Liver (tissue), 9 donors: Measurements from ENCODE around the gene MRPL32. TPM values are rescaled to one million over a fixed set of nuclear protein-coding genes. Genes with fewer than 3 reads are reported as not detected.

Experiments
- DNase-seq: peaks from one replicate; pipeline ENCODE4 v3.0.0-alpha.2; 2017; ENCODE audit warnings: low spot score
- H3K27ac ChIP-seq, 2 donors: one replicate each; pipeline ENCODE4 v1.7.0; 2013; ENCODE audit warnings: inconsistent platforms in 2 of 2, low read length in 2 of 2, control low read depth in 1 of 2, low read depth in 1 of 2, mild to moderate bottlenecking in 1 of 2
- H3K27me3 ChIP-seq, 4 donors: one replicate each; pipeline versions ENCODE4 v1.6.1 to v1.7.0; 2013; ENCODE audit warnings: low read length in 3 of 4, inconsistent platforms in 1 of 4, mild to moderate bottlenecking in 1 of 4, moderate library complexity in 1 of 4; ENCODE audit not compliant: control insufficient read depth in 4 of 4, insufficient read depth in 4 of 4
- H3K36me3 ChIP-seq, 4 donors: one replicate each; pipeline versions ENCODE4 v1.6.1 to v1.7.0; 2013; ENCODE audit warnings: low read length in 3 of 4, mild to moderate bottlenecking in 3 of 4, low read depth in 1 of 4, moderate library complexity in 1 of 4; ENCODE audit not compliant: control insufficient read depth in 4 of 4, insufficient read depth in 3 of 4
- H3K4me1 ChIP-seq, 4 donors: one replicate each; pipeline versions ENCODE4 v1.6.1 to v1.7.0; 2013; ENCODE audit warnings: low read length in 3 of 4, mild to moderate bottlenecking in 3 of 4, moderate library complexity in 1 of 4; ENCODE audit not compliant: control insufficient read depth in 4 of 4, insufficient read depth in 4 of 4
- H3K4me3 ChIP-seq, 3 donors: one replicate each; pipeline versions ENCODE4 v1.6.1 to v1.7.0; 2013; ENCODE audit warnings: low read length in 3 of 3, control low read depth in 1 of 3, low read depth in 1 of 3, mild to moderate bottlenecking in 1 of 3
- H3K9ac ChIP-seq, 2 donors: one replicate each; pipeline ENCODE4 v1.7.0; 2013; ENCODE audit warnings: low read length in 2 of 2, mild to moderate bottlenecking in 2 of 2, moderate library complexity in 2 of 2, control low read depth in 1 of 2, low read depth in 1 of 2
- H3K9me3 ChIP-seq, 4 donors: one replicate each; pipeline versions ENCODE4 v1.6.1 to v1.7.0; 2013; ENCODE audit warnings: low read length in 3 of 4; ENCODE audit not compliant: control insufficient read depth in 4 of 4
- ATF3 ChIP-seq: IDR thresholded peaks from 2 replicates; pipeline ENCODE4 v1.6.1; 2016; ENCODE audit warnings: antibody characterized with exemption
- EGR1 ChIP-seq, 2 donors: IDR thresholded peaks; 2 replicates each; pipeline ENCODE4 v1.6.1; 2016 to 2018; ENCODE audit warnings: antibody characterized with exemption in 2 of 2, low read depth in 2 of 2
- FOXA1 ChIP-seq: IDR thresholded peaks from 2 replicates; pipeline ENCODE4 v1.6.1; 2016; ENCODE audit warnings: antibody characterized with exemption
- GABPA ChIP-seq, 2 donors: IDR thresholded peaks in 1 of 2; conservative IDR thresholded peaks in 1 of 2; 2 replicates each; pipeline ENCODE4 v1.6.1; 2016; ENCODE audit warnings: antibody characterized with exemption in 2 of 2, mild to moderate bottlenecking in 1 of 2, moderate library complexity in 1 of 2
- HNF4G ChIP-seq: IDR thresholded peaks from 2 replicates; pipeline ENCODE4 v1.6.1; 2016; ENCODE audit warnings: antibody characterized with exemption
- JUND ChIP-seq, 2 donors: IDR thresholded peaks; 2 replicates each; pipeline ENCODE4 v1.6.1; 2016; ENCODE audit warnings: antibody characterized with exemption in 2 of 2
- NR2F2 ChIP-seq: IDR thresholded peaks from 2 replicates; pipeline ENCODE4 v1.6.1; 2016; ENCODE audit warnings: antibody characterized with exemption
- RAD21 ChIP-seq, 2 donors: IDR thresholded peaks; 2 replicates each; pipeline ENCODE4 v1.6.1; 2016; ENCODE audit warnings: antibody characterized with exemption in 2 of 2, mild to moderate bottlenecking in 2 of 2
- RXRA ChIP-seq, 2 donors: IDR thresholded peaks; 2 replicates each; pipeline ENCODE4 v1.6.1; 2017 to 2018; ENCODE audit warnings: antibody characterized with exemption in 2 of 2, mild to moderate bottlenecking in 1 of 2
- TAF1 ChIP-seq: conservative IDR thresholded peaks from 2 replicates; pipeline ENCODE4 v1.6.1; 2016; ENCODE audit warnings: antibody characterized with exemption, mild to moderate bottlenecking
- YY1 ChIP-seq: IDR thresholded peaks from 2 replicates; pipeline ENCODE4 v1.6.1; 2016; ENCODE audit warnings: antibody characterized with exemption, mild to moderate bottlenecking
- WGBS: extraction: QIAGEN DNeasy Blood & Tissue Kit; methylation state at CpG from one replicate; pipeline ENCODE4 v1.1.7; 2013; 5-methylcytosine and 5-hydroxymethylcytosine counted together
- polyA plus RNA-seq, 2 donors: library from polyadenylated mRNA; stranded (reverse) in 1 of 2; unstranded in 1 of 2; fragments of 200-250 nt in 1 of 2; fragments of >200 nt in 1 of 2; fragmentation: Nextera tagmentation in 1 of 2; extraction: Ambion mirVana in 1 of 2; gene quantifications; one replicate each; pipeline versions ENCODE4 v1.2.1 to v1.2.3, GENCODE V29; 2013 to 2015
- total RNA-seq, 2 donors: library from RNA; depleted of rRNA; stranded (reverse); fragments of >200 nt; gene quantifications; one replicate each; pipeline ENCODE4 v1.2.3, GENCODE V29; 2014
- TF ChIP-seq, protein P1 (sequence below): fragments of 150-350 bp; IDR thresholded peaks from 2 replicates; pipeline ENCODE4 v1.5.1; 2017; ENCODE audit warnings: improper control_type of control experiment, low read depth, low read length; ENCODE audit not compliant: missing input control
- TF ChIP-seq, protein P2 (sequence below): IDR thresholded peaks from 2 replicates; pipeline ENCODE4 v1.6.1; 2016; ENCODE audit warnings: antibody characterized with exemption
- TF ChIP-seq, protein P3 (sequence below): IDR thresholded peaks from 2 replicates; pipeline ENCODE4 v1.6.1; 2016; ENCODE audit warnings: antibody characterized with exemption, mild to moderate bottlenecking
- donor health status: healthy.
- donor health status: healthy.
- donor health status: healthy.
- donor health status: healthy.
- donor health status: healthy.

MRPL32 gene
- total and polyA plus RNA-seq, 4 donors: 23.6 to 94.7 (median 47.9) TPM

GRCh38 chr7:42906181-42906580, 26.0 kb upstream of the MRPL32 start (continued):
- TF ChIP-seq ATF3 (no peak), RXRA (IDR thresholded peaks at IDR 0.05) (no peak), HNF4G (no peak), TAF1 (no peak), EGR1 (IDR thresholded peaks at IDR 0.05; ENCODE audit: low read depth in 2 of 2) (no peak)
- TF ChIP-seq, protein P1, sequence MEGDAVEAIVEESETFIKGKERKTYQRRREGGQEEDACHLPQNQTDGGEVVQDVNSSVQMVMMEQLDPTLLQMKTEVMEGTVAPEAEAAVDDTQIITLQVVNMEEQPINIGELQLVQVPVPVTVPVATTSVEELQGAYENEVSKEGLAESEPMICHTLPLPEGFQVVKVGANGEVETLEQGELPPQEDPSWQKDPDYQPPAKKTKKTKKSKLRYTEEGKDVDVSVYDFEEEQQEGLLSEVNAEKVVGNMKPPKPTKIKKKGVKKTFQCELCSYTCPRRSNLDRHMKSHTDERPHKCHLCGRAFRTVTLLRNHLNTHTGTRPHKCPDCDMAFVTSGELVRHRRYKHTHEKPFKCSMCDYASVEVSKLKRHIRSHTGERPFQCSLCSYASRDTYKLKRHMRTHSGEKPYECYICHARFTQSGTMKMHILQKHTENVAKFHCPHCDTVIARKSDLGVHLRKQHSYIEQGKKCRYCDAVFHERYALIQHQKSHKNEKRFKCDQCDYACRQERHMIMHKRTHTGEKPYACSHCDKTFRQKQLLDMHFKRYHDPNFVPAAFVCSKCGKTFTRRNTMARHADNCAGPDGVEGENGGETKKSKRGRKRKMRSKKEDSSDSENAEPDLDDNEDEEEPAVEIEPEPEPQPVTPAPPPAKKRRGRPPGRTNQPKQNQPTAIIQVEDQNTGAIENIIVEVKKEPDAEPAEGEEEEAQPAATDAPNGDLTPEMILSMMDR: no peak

DNA sequence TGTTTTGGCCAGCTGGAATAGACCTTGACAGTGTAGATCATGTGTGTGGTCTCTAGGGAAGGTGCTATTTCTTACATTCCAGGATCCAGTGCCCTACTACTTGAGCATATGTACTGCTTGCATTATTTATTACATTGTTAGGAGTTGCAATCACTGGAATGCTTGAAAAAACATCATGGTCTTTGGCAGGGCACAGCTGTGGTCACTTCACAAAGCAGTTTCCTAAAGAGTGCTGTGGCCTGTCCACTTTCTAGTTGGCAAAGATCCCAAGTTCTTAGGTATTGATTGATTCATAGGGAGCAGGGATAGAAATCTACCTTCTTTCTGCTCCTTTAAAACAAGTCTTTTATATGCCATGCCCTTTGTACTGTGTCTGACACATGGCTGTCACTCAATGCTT, 24.9 kb upstream of the MRPL32 start:
- Histone ChIP-seq H3K9me3 (peaks cover 0 to under 1% (median 0%) of the 10 kb centered on the region in 4 donors), H3K4me1 (peaks cover 2 to 45% (median 37%) of the 10 kb centered on the region in 4 donors), H3K4me3 (no peak overlapping the region), H3K36me3 (no peaks in the 10 kb centered on the region), H3K27me3 (no peaks in the 10 kb centered on the region), H3K27ac (no peak overlapping the region), H3K9ac (no peak overlapping the region)
- no peak for TF ChIP-seq FOXA1
- TF ChIP-seq, protein P1: no peak
- no peak for TF ChIP-seq EGR1 (IDR thresholded peaks at IDR 0.05; ENCODE audit: low read depth in 2 of 2)
- no peak for TF ChIP-seq NR2F2
- no peak for TF ChIP-seq JUND (IDR thresholded peaks at IDR 0.05)
- TF ChIP-seq ATF3: no peak
- no peak for TF ChIP-seq HNF4G
- TF ChIP-seq GABPA (IDR thresholded peaks at IDR 0.05 in 1 of 2, conservative IDR thresholded peaks at IDR 0.05 in 1 of 2): no peak
- TF ChIP-seq YY1: no peak
- TF ChIP-seq, protein P2, sequence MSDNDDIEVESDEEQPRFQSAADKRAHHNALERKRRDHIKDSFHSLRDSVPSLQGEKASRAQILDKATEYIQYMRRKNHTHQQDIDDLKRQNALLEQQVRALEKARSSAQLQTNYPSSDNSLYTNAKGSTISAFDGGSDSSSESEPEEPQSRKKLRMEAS: no peak
- no peak for DNase-seq

GRCh38 chr7:42910306-42910705, 21.9 kb upstream of the MRPL32 start:
- WGBS: 99% methylated on average over 2 of the region's 2 CpGs
- Histone ChIP-seq H3K36me3 (peaks cover 0 to 8% (median under 1%) of the 10 kb centered on the region in 4 donors), H3K4me3 (no peak overlapping the region), H3K27me3 (no peaks in the 10 kb centered on the region), H3K9ac (no peak overlapping the region), H3K9me3 (no peaks in the 10 kb centered on the region), H3K4me1 (peaks cover 2 to 48% (median 39%) of the 10 kb centered on the region in 4 donors), H3K27ac (no peak overlapping the region)
- DNase-seq: no peak
- TF ChIP-seq NR2F2: no peak
- no peak for TF ChIP-seq RAD21 (IDR thresholded peaks at IDR 0.05)
- TF ChIP-seq, protein P3, sequence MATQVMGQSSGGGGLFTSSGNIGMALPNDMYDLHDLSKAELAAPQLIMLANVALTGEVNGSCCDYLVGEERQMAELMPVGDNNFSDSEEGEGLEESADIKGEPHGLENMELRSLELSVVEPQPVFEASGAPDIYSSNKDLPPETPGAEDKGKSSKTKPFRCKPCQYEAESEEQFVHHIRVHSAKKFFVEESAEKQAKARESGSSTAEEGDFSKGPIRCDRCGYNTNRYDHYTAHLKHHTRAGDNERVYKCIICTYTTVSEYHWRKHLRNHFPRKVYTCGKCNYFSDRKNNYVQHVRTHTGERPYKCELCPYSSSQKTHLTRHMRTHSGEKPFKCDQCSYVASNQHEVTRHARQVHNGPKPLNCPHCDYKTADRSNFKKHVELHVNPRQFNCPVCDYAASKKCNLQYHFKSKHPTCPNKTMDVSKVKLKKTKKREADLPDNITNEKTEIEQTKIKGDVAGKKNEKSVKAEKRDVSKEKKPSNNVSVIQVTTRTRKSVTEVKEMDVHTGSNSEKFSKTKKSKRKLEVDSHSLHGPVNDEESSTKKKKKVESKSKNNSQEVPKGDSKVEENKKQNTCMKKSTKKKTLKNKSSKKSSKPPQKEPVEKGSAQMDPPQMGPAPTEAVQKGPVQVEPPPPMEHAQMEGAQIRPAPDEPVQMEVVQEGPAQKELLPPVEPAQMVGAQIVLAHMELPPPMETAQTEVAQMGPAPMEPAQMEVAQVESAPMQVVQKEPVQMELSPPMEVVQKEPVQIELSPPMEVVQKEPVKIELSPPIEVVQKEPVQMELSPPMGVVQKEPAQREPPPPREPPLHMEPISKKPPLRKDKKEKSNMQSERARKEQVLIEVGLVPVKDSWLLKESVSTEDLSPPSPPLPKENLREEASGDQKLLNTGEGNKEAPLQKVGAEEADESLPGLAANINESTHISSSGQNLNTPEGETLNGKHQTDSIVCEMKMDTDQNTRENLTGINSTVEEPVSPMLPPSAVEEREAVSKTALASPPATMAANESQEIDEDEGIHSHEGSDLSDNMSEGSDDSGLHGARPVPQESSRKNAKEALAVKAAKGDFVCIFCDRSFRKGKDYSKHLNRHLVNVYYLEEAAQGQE: no peak
